Measurements from ENCODE around the gene LAT. TPM values are rescaled to one million over a fixed set of nuclear protein-coding genes. Genes with fewer than 3 reads are reported as not detected.

Gene LAT
- polyA plus RNA-seq, 5 donors = 6.0 to 8.5 (median 6.9) TPM

Other genes with a start within 250 kb of the LAT start
- 1 to 10 TPM; 1.2 to 4.1 (median 2.1) TPM for gene NPIPB9, start 233.3 kb upstream of the LAT start, polyA plus RNA-seq (ENCODE audit: insufficient read depth in 1 of 5, insufficient read length in 5 of 5, low replicate concordance in 1 of 5)
- gene ATXN2L, start 162.1 kb upstream of the LAT start, polyA plus RNA-seq (ENCODE audit: insufficient read depth in 1 of 5, insufficient read length in 5 of 5, low replicate concordance in 1 of 5) = 100 to 1,000 TPM in 3 of 5 donors, 10 to 100 TPM in 2; 84.6 to 137 (median 110) TPM
- 100 to 1,000 TPM; 123 to 192 (median 151) TPM for gene TUFM, start 138.7 kb upstream of the LAT start, polyA plus RNA-seq (ENCODE audit: insufficient read depth in 1 of 5, insufficient read length in 5 of 5, low replicate concordance in 1 of 5)
- gene SH2B1, start 121.2 kb upstream of the LAT start, polyA plus RNA-seq (ENCODE audit: insufficient read depth in 1 of 5, insufficient read length in 5 of 5, low replicate concordance in 1 of 5) = 10 to 100 TPM; 42.4 to 73.5 (median 62.6) TPM
- gene ATP2A1, start 106.6 kb upstream of the LAT start, polyA plus RNA-seq (ENCODE audit: insufficient read depth in 1 of 5, insufficient read length in 5 of 5, low replicate concordance in 1 of 5) = 10 to 100 TPM in 1 of 5 donors, 1 to 10 TPM in 4; 2.2 to 25.4 (median 2.8) TPM
- 10 to 100 TPM; 19.3 to 35.3 (median 23.2) TPM for gene RABEP2, start 59.8 kb upstream of the LAT start, polyA plus RNA-seq (ENCODE audit: insufficient read depth in 1 of 5, insufficient read length in 5 of 5, low replicate concordance in 1 of 5)
- 1 to 10 TPM in 1 of 5 donors, under 1 TPM in 4; 0.51 to 1.0 (median 0.62) TPM for gene CD19, start 53.1 kb upstream of the LAT start, polyA plus RNA-seq (ENCODE audit: insufficient read depth in 1 of 5, insufficient read length in 5 of 5, low replicate concordance in 1 of 5)
- gene NFATC2IP, start 34.1 kb upstream of the LAT start, polyA plus RNA-seq (ENCODE audit: insufficient read depth in 1 of 5, insufficient read length in 5 of 5, low replicate concordance in 1 of 5) = 10 to 100 TPM; 57.6 to 78.7 (median 68.0) TPM
- 10 to 100 TPM; 21.9 to 43.3 (median 30.5) TPM for gene SPNS1, start 10.3 kb upstream of the LAT start, polyA plus RNA-seq (ENCODE audit: insufficient read depth in 1 of 5, insufficient read length in 5 of 5, low replicate concordance in 1 of 5)